OCI-LY3 (cell line): Measurements from ENCODE around the gene PTPRT.

ENCODE experiments used
- H2AFZ ChIP-seq: fragments of 200-600, 300-600 bp; shearing (Covaris generic); 2 replicates; pipeline ENCODE4 v1.6.0; 2014; ENCODE audit warnings: antibody characterized with exemption, low read depth, low read length
- H3K27ac ChIP-seq: fragments of 200-600, 300-600 bp; sonication (generic); 2 replicates; pipeline ENCODE4 v1.5.1; 2014; ENCODE audit warnings: mild to moderate bottlenecking, low read length, moderate library complexity, mixed read lengths
- H3K27me3 ChIP-seq: fragments of 200-600, 300-600 bp; sonication (generic); 2 replicates; pipeline ENCODE4 v1.6.1; 2014; ENCODE audit warnings: low read depth, low read length, mixed read lengths
- H3K36me3 ChIP-seq: fragments of 200-600, 300-600 bp; sonication (generic); replicated peaks from 2 replicates; pipeline ENCODE3; 2014; ENCODE audit warnings: low read depth, low read length, mixed read lengths
- H3K4me1 ChIP-seq: fragments of 300-600, 200-600 bp; sonication (generic); 2 replicates; pipeline ENCODE4 v1.6.1; 2014; ENCODE audit warnings: low read length, mixed read lengths
- H3K4me2 ChIP-seq: fragments of 200-600, 300-600 bp; sonication (generic); 2 replicates; pipeline ENCODE4 v1.6.1; 2014; ENCODE audit warnings: low read length, mixed read lengths
- H3K4me3 ChIP-seq: fragments of 300-600, 200-600 bp; sonication (generic); 2 replicates; pipeline ENCODE4 v1.5.1; 2014; ENCODE audit warnings: antibody characterized with exemption, mild to moderate bottlenecking, low read length, moderate library complexity
- H3K79me2 ChIP-seq: fragments of 300-600, 200-600 bp; shearing (Covaris generic); 2 replicates; pipeline ENCODE4 v1.6.1; 2014; ENCODE audit warnings: mild to moderate bottlenecking, low read length, mixed read lengths
- H3K9ac ChIP-seq: fragments of 300-600, 200-600 bp; shearing (Covaris generic); 2 replicates; pipeline ENCODE4 v1.6.0; 2014; ENCODE audit warnings: mild to moderate bottlenecking, low read length, moderate library complexity
- H3K9me3 ChIP-seq: fragments of 200-600, 300-600 bp; shearing (Covaris generic); 2 replicates; pipeline ENCODE4 v1.6.1; 2014; ENCODE audit warnings: low read length, mixed read lengths; ENCODE audit not compliant: insufficient read depth
- H4K20me1 ChIP-seq: fragments of 200-600, 300-600 bp; sonication (generic); 2 replicates; pipeline ENCODE4 v1.6.1; 2016; ENCODE audit warnings: low read length, mixed read lengths; ENCODE audit not compliant: insufficient read depth
- EZH2phosphoT487 ChIP-seq: fragments of 200-600 bp; shearing (Covaris generic); IDR thresholded peaks from 2 replicates; pipeline ENCODE4 v1.6.1; 2018; ENCODE audit warnings: antibody characterized with exemption, mixed run types, low read depth
- TF ChIP-seq, protein P1 (sequence below): fragments of 200-600, 300-600 bp; sonication (generic); IDR thresholded peaks from 2 replicates; pipeline ENCODE4 v1.5.1; 2014; ENCODE audit warnings: antibody characterized with exemption, low read length, low read depth

The PTPRT gene

DNA sequence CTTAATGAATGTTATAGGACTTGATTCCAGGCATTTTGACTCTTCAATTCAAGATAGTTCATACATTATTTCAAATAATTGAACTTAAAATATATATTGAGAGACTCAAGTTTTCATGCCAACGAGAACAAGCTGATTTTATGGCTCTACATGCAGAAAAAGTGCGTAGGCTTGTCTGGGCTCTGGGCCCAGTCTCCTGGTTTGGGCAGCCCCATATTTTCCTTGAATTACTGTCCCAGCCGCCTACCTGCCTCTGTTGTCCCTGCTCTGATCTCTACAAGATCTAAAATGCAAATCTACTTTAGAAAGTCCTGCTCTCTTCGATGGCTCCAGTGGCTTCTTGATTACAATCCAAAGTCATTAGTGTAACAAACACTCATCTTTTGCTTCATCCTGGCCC lies 1034.1 kb downstream of the PTPRT start:
- no peak for TF ChIP-seq EZH2phosphoT487
- TF ChIP-seq, protein P1, sequence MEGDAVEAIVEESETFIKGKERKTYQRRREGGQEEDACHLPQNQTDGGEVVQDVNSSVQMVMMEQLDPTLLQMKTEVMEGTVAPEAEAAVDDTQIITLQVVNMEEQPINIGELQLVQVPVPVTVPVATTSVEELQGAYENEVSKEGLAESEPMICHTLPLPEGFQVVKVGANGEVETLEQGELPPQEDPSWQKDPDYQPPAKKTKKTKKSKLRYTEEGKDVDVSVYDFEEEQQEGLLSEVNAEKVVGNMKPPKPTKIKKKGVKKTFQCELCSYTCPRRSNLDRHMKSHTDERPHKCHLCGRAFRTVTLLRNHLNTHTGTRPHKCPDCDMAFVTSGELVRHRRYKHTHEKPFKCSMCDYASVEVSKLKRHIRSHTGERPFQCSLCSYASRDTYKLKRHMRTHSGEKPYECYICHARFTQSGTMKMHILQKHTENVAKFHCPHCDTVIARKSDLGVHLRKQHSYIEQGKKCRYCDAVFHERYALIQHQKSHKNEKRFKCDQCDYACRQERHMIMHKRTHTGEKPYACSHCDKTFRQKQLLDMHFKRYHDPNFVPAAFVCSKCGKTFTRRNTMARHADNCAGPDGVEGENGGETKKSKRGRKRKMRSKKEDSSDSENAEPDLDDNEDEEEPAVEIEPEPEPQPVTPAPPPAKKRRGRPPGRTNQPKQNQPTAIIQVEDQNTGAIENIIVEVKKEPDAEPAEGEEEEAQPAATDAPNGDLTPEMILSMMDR, result no peak
- no peak overlapping the region for H2AFZ ChIP-seq

GRCh38 chr20:42152575-42152974 lies 1037.1 kb downstream of the PTPRT start:
- TF ChIP-seq, protein P1, result no peak
- TF ChIP-seq EZH2phosphoT487, result no peak
- Histone ChIP-seq H4K20me1 (no peaks in the 10 kb centered on the region), H3K9me3 (no peaks in the 10 kb centered on the region), H3K27me3 (no peaks in the 10 kb centered on the region), H3K36me3 (no peaks in the 10 kb centered on the region), H3K4me1 (no peaks in the 10 kb centered on the region), H3K4me2 (no peak overlapping the region), H3K79me2 (no peaks in the 10 kb centered on the region), H3K4me3 (no peak overlapping the region), H2AFZ (no peak overlapping the region), H3K9ac (no peak overlapping the region), H3K27ac (no peak overlapping the region)

More for the DNA sequence above, 1034.1 kb downstream of the PTPRT start:
- Histone ChIP-seq H3K4me2 (no peak overlapping the region), H3K4me1 (no peaks in the 10 kb centered on the region), H3K9ac (no peak overlapping the region), H4K20me1 (no peaks in the 10 kb centered on the region), H3K79me2 (no peaks in the 10 kb centered on the region), H3K9me3 (no peaks in the 10 kb centered on the region), H3K4me3 (no peak overlapping the region), H3K27me3 (0 out of 2 replicates have a peak, but pooled peaks cover 3% of the 10 kb centered on the region), H3K27ac (no peak overlapping the region), H3K36me3 (no peaks in the 10 kb centered on the region)

DNA sequence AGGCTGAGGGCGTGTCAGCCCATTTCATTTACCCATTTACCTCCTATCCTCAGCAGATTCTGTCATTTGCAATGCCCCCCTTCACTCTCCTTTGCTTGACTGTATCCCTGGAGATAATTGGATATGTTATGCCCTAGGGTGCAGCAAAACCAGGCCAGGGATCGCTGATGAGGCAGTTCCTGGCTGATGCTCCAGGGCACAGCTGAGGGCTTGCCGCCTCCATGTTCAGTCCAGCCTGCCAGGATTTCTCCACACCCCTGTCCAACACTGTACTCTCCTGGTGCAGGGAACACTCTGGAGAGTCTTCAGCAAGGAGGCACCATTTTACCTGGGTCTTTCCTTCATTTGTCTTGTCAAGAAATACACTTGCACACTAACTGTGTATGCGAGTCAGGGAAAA lies 1039.5 kb downstream of the PTPRT start:
- no peak for TF ChIP-seq EZH2phosphoT487
- TF ChIP-seq, protein P1, result no peak
- no peaks in the 10 kb centered on the region for H3K36me3 ChIP-seq
- no peak overlapping the region for H3K4me3 ChIP-seq
- H2AFZ ChIP-seq, result no peak overlapping the region
- no peak overlapping the region for H3K27ac ChIP-seq
- no peaks in the 10 kb centered on the region for H3K79me2 ChIP-seq
- H3K4me1 ChIP-seq, result no peaks in the 10 kb centered on the region
- H3K27me3 ChIP-seq, result peaks cover 6% of the 10 kb centered on the region; the same call in 1 of the 2 replicates
- no peaks in the 10 kb centered on the region for H3K9me3 ChIP-seq
- H3K4me2 ChIP-seq, result no peak overlapping the region
- H4K20me1 ChIP-seq, result no peaks in the 10 kb centered on the region
- no peak overlapping the region for H3K9ac ChIP-seq

- Histone ChIP-seq H3K27me3 (peaks cover 25% of the 10 kb centered on the region), H4K20me1 (no peaks in the 10 kb centered on the region), H3K4me2 (no peak overlapping the region), H3K4me1 (no peaks in the 10 kb centered on the region), H3K36me3 (no peaks in the 10 kb centered on the region), H3K9ac (no peak overlapping the region), H3K27ac (no peak overlapping the region), H3K4me3 (no peak overlapping the region), H2AFZ (no peak overlapping the region), H3K9me3 (no peaks in the 10 kb centered on the region), H3K79me2 (no peaks in the 10 kb centered on the region)
- no peak for TF ChIP-seq EZH2phosphoT487
- TF ChIP-seq, protein P1, result no peak
Measured at GRCh38 chr20:42138729-42139128, 1051.0 kb downstream of the PTPRT start.
